Keratinocyte (primary cell): Measurements from ENCODE around the gene MBNL2.

Source experiments
- CTCF ChIP-seq, 3 experiments: IDR thresholded peaks in 1 of 3; conservative IDR thresholded peaks in 1 of 3; optimal IDR thresholded peaks in 1 of 3; 2 replicates in 2 of 3; 3 replicates in 1 of 3; pipeline versions ENCODE3 to v1.5.1; 2011; ENCODE audit warnings: low read length in 3 of 3, mild to moderate bottlenecking in 3 of 3, moderate library complexity in 2 of 3, control low read depth in 1 of 3, inconsistent platforms in 1 of 3; ENCODE audit not compliant: insufficient read depth in 2 of 3; ENCODE audit errors: extremely low read depth in 1 of 3
- EZH2 ChIP-seq: IDR thresholded peaks from one replicate; pipeline ENCODE4 v1.6.1; 2012; ENCODE audit warnings: inconsistent platforms, mild to moderate bottlenecking, low read length, moderate library complexity

DNA sequence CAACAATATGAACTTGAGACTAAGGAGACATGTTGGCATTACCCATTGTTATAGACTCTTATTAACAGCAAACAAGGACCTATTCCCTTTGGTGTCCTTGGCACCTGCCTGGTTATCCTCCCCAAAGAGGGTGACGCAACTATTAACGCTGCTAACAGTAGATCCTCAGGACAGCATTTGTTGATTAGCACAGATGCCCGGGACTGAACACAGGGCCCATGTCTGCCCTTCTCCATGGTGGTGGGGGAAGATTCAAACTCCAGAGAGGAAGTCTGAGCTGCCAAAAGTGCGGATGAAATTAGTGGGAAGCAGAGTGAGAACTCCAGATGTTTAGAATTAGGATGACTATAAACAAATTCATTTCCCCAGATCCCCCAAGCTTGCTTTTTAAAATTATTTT, 110.6 kb downstream of the MBNL2 start:
- TF ChIP-seq EZH2 = no peak
- no peak for TF ChIP-seq CTCF (optimal IDR thresholded peaks at IDR 0.05 in 1 of 3, IDR thresholded peaks at IDR 0.05 in 1 of 3, conservative IDR thresholded peaks at IDR 0.05 in 1 of 3; ENCODE audit: extremely low read depth in 1 of 3, insufficient read depth in 2 of 3, low read length in 3 of 3)
